Stimulated activated effector memory CD8-positive, alpha-beta T cell treated with anti-CD3 and anti-CD28 coated beads, Interleukin-12 subunit alpha, Interleukin-12 subunit beta, amount 100 ng/mL, for 72 hours (primary cell): ENCODE measurements around the gene CHM.
"Not testable (repeated sequence)": the region's sequence is repeated elsewhere in the genome, so short reads cannot be mapped to it uniquely, and the experiment has no call there.

Experiments used
- ATAC-seq: fragments of 150-1000 bp; cut with Tn5 transposase; 2 replicates; pipeline ENCODE4 v1.10.0; 2021
- DNase-seq, 2 donors: peaks; one replicate each; pipeline ENCODE4 v3.0.0; 2021 to 2022; ENCODE audit warnings: low spot score in 2 of 2
- H3K27ac Mint-ChIP-seq: one replicate; pipeline ENCODE4 v1.8.0; 2022; ENCODE audit warnings: mild to moderate bottlenecking, mixed read lengths
- H3K36me3 Mint-ChIP-seq: one replicate; pipeline ENCODE4 v1.8.0; 2022; ENCODE audit warnings: mild to moderate bottlenecking, mixed read lengths
- H3K4me1 Mint-ChIP-seq: one replicate; pipeline ENCODE4 v1.8.0; 2022; ENCODE audit warnings: mixed read lengths
- H3K4me3 Mint-ChIP-seq: one replicate; pipeline ENCODE4 v1.8.0; 2022; ENCODE audit warnings: mild to moderate bottlenecking, mixed read lengths
- H3K9me3 Mint-ChIP-seq: one replicate; pipeline ENCODE4 v1.8.0; 2022; ENCODE audit warnings: mixed read lengths

The CHM gene

GRCh38 chrX:85972351-85972750 lies 75.0 kb downstream of the CHM start:
- not testable (repeated sequence) for H3K9me3 Mint-ChIP-seq, H3K4me3 Mint-ChIP-seq, ATAC-seq, H3K27ac Mint-ChIP-seq, H3K4me1 Mint-ChIP-seq, DNase-seq
- H3K36me3 Mint-ChIP-seq: peaks cover 27% of the 10 kb centered on the region

GRCh38 chrX:85964744-85965143 lies 82.6 kb downstream of the CHM start:
- no peaks in the 10 kb centered on the region for H3K4me1 Mint-ChIP-seq
- no peak overlapping the region for H3K27ac Mint-ChIP-seq

DNA sequence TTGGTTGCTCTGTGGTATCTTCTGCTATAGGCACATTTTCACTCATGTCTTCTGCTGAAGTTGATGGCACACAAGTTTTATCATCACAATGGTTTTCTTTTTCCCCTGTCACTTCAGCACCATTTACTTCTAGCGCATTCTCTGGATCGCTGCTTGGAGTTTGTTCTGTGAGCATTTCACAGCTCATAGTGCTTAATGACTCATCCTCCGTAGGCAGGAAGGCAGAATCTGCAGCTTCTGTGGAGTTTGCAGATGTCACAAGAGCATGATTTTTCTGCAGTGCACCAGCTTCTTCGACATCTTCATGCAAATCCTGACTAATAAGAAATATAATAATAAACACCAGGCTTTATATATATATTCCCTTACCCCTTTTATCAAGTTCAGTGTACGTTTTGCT lies 83.6 kb downstream of the CHM start:
- Mint-ChIP-seq H3K27ac (no peak overlapping the region), H3K4me1 (no peaks in the 10 kb centered on the region)

More at GRCh38 chrX:85964744-85965143, 82.6 kb downstream of the CHM start:
- Mint-ChIP-seq H3K36me3 (peaks cover 5% of the 10 kb centered on the region), H3K4me3 (no peak overlapping the region), H3K9me3 (no peaks in the 10 kb centered on the region)
- DNase-seq (no peak), ATAC-seq (no peak)

DNA sequence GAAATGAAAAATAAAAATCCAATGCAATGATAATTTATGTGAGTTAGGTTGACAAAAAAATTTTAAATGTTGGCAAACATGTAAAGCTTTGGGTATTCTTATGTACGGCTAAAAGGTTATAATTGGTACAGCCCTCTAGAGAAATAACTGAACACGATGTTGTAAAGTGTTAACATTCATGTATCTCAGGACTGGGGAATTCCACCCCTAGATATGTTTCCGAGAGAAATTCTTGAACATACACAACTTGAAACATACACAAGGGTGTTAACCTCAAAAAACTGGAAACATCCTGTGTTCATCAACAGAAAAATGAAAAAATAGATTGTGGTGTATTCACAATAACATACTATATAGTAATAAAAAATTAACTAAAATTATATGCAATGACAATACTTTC lies 91.8 kb downstream of the CHM start:
- H3K4me3 Mint-ChIP-seq: no peak overlapping the region
- H3K4me1 Mint-ChIP-seq: no peaks in the 10 kb centered on the region
- no peak for DNase-seq
- peaks cover 23% of the 10 kb centered on the region for H3K36me3 Mint-ChIP-seq
- ATAC-seq: no peak
- peaks cover 10% of the 10 kb centered on the region for H3K9me3 Mint-ChIP-seq
- H3K27ac Mint-ChIP-seq: no peak overlapping the region

More for the DNA sequence above, 83.6 kb downstream of the CHM start:
- Mint-ChIP-seq H3K36me3 (peaks cover 5% of the 10 kb centered on the region), H3K4me3 (no peak overlapping the region), H3K9me3 (no peaks in the 10 kb centered on the region)
- ATAC-seq: no peak
- DNase-seq: no peak

DNA sequence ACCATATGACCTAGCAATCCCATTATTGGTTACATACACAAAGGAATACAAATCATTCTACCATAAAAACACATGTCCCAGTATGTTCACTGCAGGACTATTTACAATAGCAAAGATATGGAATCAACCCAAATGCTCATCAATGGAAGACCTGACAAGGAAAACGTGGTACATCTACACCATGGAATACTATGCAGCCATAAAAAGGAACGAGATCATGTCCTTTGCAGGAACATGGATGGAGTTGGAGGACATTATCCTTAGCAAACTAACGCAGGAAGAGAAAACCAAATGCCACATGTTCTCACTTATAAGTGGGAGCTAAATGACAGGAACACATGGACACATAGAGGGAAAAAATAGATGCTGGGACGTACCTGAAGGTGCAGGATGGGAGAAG lies 102.6 kb downstream of the CHM start:
- H3K27ac Mint-ChIP-seq, ATAC-seq, H3K4me3 Mint-ChIP-seq, H3K4me1 Mint-ChIP-seq, DNase-seq: not testable (repeated sequence)
- Mint-ChIP-seq H3K36me3 (peaks cover 17% of the 10 kb centered on the region), H3K9me3 (peaks cover 11% of the 10 kb centered on the region)

GRCh38 chrX:85941275-85941674 lies 106.1 kb downstream of the CHM start:
- Mint-ChIP-seq H3K4me3 (no peak overlapping the region), H3K4me1 (peaks cover 6% of the 10 kb centered on the region), H3K9me3 (peaks cover 11% of the 10 kb centered on the region), H3K36me3 (peaks cover 6% of the 10 kb centered on the region), H3K27ac (no peak overlapping the region)
- no peak for DNase-seq
- no peak for ATAC-seq

- not testable (repeated sequence) for DNase-seq, H3K27ac Mint-ChIP-seq, ATAC-seq, H3K4me3 Mint-ChIP-seq, H3K9me3 Mint-ChIP-seq, H3K4me1 Mint-ChIP-seq, H3K36me3 Mint-ChIP-seq
Observed at GRCh38 chrX:85939942-85940341, 107.4 kb downstream of the CHM start.

DNA sequence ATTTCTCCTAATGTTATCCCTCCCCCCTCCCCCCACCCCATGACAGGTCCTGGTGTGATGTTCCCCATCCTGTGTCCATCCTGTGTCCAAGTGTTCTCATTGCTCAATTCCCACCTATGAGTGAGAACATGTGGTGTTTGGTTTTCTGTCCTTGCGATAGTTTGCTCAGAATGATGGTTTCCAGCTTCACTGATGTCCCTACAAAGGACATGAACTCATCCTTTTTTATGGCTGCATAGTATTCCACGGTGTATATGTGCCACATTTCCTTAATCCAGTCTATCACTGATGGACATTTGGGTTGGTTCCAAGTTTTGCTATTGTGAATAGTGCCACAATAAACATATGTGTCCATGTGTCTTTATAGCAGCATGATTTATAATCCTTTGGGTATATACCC lies 113.0 kb downstream of the CHM start:
- ATAC-seq, H3K27ac Mint-ChIP-seq, H3K36me3 Mint-ChIP-seq, H3K4me1 Mint-ChIP-seq, DNase-seq, H3K4me3 Mint-ChIP-seq, H3K9me3 Mint-ChIP-seq: not testable (repeated sequence)

- DNase-seq (no peak), ATAC-seq (no peak)
- H3K9me3 Mint-ChIP-seq: no peaks in the 10 kb centered on the region
- no peaks in the 10 kb centered on the region for H3K36me3 Mint-ChIP-seq
- H3K27ac Mint-ChIP-seq: no peak overlapping the region
- peaks cover 6% of the 10 kb centered on the region for H3K4me1 Mint-ChIP-seq
- H3K4me3 Mint-ChIP-seq: no peak overlapping the region
Observed at GRCh38 chrX:85930099-85930498, 117.3 kb downstream of the CHM start.

DNA sequence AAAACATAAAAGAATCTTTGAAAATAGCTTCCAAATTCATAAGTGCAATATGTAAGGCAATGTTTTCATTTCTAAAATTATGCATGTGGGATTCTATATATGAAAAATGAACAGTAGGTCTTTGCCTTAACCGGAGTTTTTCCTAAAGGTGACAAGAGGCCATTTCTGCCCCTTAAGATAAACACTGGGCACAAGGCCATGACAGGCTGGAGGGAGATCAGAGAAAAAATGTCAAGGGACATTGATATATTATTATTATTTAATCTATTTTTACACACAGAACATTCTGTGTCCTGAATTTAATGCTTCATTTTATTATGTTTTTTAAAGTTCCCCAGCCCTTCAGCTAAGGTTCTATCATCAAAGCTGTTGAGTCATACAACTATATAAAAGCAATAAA lies 118.8 kb downstream of the CHM start:
- Mint-ChIP-seq H3K4me1 (peaks cover 11% of the 10 kb centered on the region), H3K9me3 (no peaks in the 10 kb centered on the region), H3K36me3 (no peaks in the 10 kb centered on the region), H3K27ac (no peak overlapping the region), H3K4me3 (no peak overlapping the region)
- DNase-seq: no peak
- ATAC-seq: no peak

DNA sequence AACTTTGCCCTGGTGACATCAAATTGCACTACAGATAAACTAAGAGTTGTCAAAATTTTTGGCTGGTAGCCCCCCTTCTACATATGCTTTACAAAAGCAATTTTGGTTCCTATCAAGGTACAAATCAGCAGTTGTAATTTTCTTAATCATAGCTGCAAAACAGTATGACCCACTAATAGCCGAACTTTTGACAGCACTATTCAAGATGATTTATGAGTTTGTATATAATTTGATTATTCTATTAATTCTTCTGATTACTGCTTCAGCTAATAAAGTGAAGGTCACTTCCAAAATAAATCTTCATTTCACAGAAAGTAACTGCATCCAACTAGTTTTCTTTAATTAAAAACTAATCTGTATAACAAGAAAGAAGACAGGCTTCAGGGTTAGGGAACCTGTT lies 119.6 kb downstream of the CHM start:
- H3K4me1 Mint-ChIP-seq: peaks cover 15% of the 10 kb centered on the region
- no peak for ATAC-seq
- H3K9me3 Mint-ChIP-seq: no peaks in the 10 kb centered on the region
- no peaks in the 10 kb centered on the region for H3K36me3 Mint-ChIP-seq
- H3K4me3 Mint-ChIP-seq: no peak overlapping the region
- DNase-seq: no peak
- no peak overlapping the region for H3K27ac Mint-ChIP-seq

DNA sequence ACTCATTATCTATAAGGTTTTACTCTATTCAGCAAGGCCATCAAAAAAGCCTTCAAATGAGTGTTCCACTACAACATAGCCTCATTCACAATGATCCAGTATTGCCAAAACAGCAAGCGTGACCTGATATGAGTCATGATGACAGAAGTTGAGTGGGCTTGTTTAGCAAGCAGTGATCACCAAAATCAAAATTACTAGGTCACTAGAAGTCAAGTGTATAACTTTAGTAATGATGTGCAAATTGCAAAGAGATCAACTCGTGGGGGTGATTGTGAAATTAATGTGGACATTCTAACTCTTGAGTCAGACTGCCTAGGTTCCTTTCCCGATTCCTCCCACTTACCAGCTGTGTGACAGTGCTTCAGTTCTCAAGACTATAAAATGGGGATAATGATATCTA lies 124.5 kb downstream of the CHM start:
- ATAC-seq (peak; percentile 88), DNase-seq (no peak)
- H3K27ac Mint-ChIP-seq: no peak overlapping the region
- no peak overlapping the region for H3K4me3 Mint-ChIP-seq
- H3K9me3 Mint-ChIP-seq: no peaks in the 10 kb centered on the region
- H3K4me1 Mint-ChIP-seq: peaks cover 17% of the 10 kb centered on the region
- H3K36me3 Mint-ChIP-seq: no peaks in the 10 kb centered on the region

DNA sequence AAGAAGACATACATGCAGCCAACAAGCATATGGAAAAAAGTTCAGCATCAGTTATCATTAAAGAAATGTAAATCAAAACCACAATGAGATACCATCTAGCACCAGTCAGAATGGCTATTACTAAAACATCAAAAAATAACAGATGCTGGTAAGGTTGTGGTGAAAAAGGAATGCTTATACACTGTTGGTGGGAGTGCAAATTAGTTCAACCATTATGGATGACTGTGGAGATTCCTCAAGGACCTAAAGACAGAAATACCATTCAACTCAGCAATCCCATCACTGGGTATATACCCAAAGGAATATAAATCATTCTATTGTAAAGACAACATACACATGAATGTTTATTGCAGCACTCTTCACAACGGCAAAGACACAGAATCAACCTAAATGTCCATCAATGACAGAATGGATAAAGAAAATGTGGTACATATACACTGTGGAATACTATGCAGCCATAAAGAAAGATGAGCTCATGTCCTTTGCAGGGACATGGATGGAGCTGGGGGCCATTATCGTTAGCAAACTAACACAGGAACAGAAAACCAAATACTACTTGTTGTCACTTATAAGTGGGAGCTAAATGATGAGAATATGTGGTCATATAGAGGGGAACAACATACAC lies 130.6 kb downstream of the CHM start:
- DNase-seq, H3K9me3 Mint-ChIP-seq, H3K27ac Mint-ChIP-seq, H3K4me3 Mint-ChIP-seq, H3K36me3 Mint-ChIP-seq, ATAC-seq: not testable (repeated sequence)
- H3K4me1 Mint-ChIP-seq: peaks cover 15% of the 10 kb centered on the region

- Mint-ChIP-seq H3K27ac (no peak overlapping the region), H3K9me3 (no peaks in the 10 kb centered on the region), H3K4me3 (no peak overlapping the region), H3K36me3 (peaks cover 6% of the 10 kb centered on the region), H3K4me1 (peaks cover 15% of the 10 kb centered on the region)
- ATAC-seq (no peak), DNase-seq (no peak)
Observed at GRCh38 chrX:85914431-85914830, 132.9 kb downstream of the CHM start.

DNA sequence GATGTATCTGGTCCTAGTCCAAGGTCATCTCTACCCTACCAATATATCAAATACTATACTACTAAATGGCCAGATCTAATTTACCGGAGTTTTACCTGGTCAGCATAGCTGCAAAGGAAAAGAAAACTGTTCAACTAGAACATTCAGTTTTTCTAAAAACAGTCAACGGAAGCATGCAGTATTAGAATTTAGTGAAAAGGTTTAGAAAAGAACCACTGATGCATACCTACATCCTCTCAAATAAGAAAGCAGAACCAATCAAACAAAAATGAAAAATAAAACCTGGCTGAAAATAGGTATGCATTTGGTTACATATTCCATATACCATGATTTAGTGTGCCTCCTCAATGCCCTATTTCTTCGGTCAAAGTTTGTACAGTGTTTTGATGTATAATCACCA lies 140.0 kb downstream of the CHM start:
- Mint-ChIP-seq H3K9me3 (no peaks in the 10 kb centered on the region), H3K27ac (no peak overlapping the region), H3K4me1 (no peaks in the 10 kb centered on the region), H3K36me3 (peaks cover 20% of the 10 kb centered on the region), H3K4me3 (no peak overlapping the region)
- DNase-seq (no peak), ATAC-seq (no peak)

DNA sequence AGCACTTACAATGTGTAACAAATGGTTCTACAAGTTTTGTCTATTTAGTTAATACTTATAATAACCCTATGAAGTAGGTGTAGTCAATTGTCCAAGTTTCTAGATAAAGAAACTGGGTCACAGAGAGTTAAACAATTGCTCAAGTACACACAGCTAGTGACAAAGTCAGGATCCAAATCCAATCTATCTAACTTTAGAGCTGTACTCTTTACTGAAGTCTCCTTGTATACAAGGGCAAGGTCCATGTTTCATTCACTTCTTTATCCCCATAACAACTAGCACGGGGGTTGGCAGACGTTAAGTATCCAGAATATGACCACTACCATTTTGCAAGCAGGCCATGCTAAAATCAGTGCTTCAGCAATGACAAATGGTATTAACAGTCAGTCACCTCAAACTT lies 141.0 kb downstream of the CHM start:
- Mint-ChIP-seq H3K27ac (no peak overlapping the region), H3K4me1 (no peaks in the 10 kb centered on the region), H3K9me3 (no peaks in the 10 kb centered on the region), H3K36me3 (peaks cover 21% of the 10 kb centered on the region), H3K4me3 (no peak overlapping the region)
- DNase-seq (no peak), ATAC-seq (no peak)

- DNase-seq (no peak), ATAC-seq (no peak)
- Mint-ChIP-seq H3K4me3 (no peak overlapping the region), H3K27ac (no peak overlapping the region), H3K36me3 (peaks cover 20% of the 10 kb centered on the region), H3K4me1 (no peaks in the 10 kb centered on the region), H3K9me3 (no peaks in the 10 kb centered on the region)
Observed at GRCh38 chrX:85905851-85906250, 141.5 kb downstream of the CHM start.
